HepG2 (cell line): Measurements from ENCODE around the gene TOMM7. TPM values are rescaled to one million over a fixed set of nuclear protein-coding genes. Genes with fewer than 3 reads are reported as not detected.

Experiments used
- CREM ChIP-seq, 2 experiments: sonication (generic) in 1 of 2; formaldehyde crosslinking in 1 of 2; IDR thresholded peaks; 2 replicates each; pipeline versions ENCODE4 v1.4.0 to v1.6.1; 2016 to 2020; ENCODE audit warnings: antibody characterized with exemption in 1 of 2, mild to moderate bottlenecking in 1 of 2, missing genetic modification reagents in 1 of 2
- DMAP1 ChIP-seq: IDR thresholded peaks from 2 replicates; pipeline ENCODE4 v1.6.1; 2016
- EEA1 ChIP-seq: sonication (generic); formaldehyde crosslinking; IDR thresholded peaks from 2 replicates; pipeline ENCODE4 v1.5.1; 2020; ENCODE audit warnings: mild to moderate bottlenecking, missing genetic modification reagents, borderline replicate concordance
- HDAC6 ChIP-seq: fragments of 200-600 bp; sonication (generic); IDR thresholded peaks from 2 replicates; pipeline ENCODE4 v1.7.0; 2017; ENCODE audit warnings: mild to moderate bottlenecking, antibody characterized with exemption, low read length, low read depth
- JUN ChIP-seq: sonication (generic); formaldehyde crosslinking; IDR thresholded peaks from 2 replicates; pipeline ENCODE4 v1.4.0; 2020; ENCODE audit warnings: mild to moderate bottlenecking, missing genetic modification reagents
- JUNB ChIP-seq: sonication (generic); formaldehyde crosslinking; IDR thresholded peaks from 2 replicates; pipeline ENCODE4 v1.8.0; 2022; ENCODE audit warnings: missing genetic modification reagents, mild to moderate bottlenecking, borderline replicate concordance
- KLF15 ChIP-seq: sonication (generic); formaldehyde crosslinking; IDR thresholded peaks from 2 replicates; pipeline ENCODE4 v1.8.1; 2023; ENCODE audit warnings: borderline replicate concordance, mild to moderate bottlenecking, inconsistent platforms, missing genetic modification reagents, mixed read lengths
- MEIS1 ChIP-seq: sonication (generic); formaldehyde crosslinking; IDR thresholded peaks from 2 replicates; pipeline ENCODE4 v1.9.0; 2021; ENCODE audit warnings: mild to moderate bottlenecking, missing genetic modification reagents, moderate library complexity, borderline replicate concordance
- MYNN ChIP-seq: sonication (generic); formaldehyde crosslinking; IDR thresholded peaks from 2 replicates; pipeline ENCODE4 v1.4.0; 2020; ENCODE audit warnings: mild to moderate bottlenecking, low read depth, missing genetic modification reagents
- NCOA1 ChIP-seq: sonication (generic); formaldehyde crosslinking; IDR thresholded peaks from 2 replicates; pipeline ENCODE4 v1.9.0; 2021; ENCODE audit warnings: missing genetic modification reagents
- RFXANK ChIP-seq: IDR thresholded peaks from 2 replicates; pipeline ENCODE4 v1.6.1; 2016
- SNAPC2 ChIP-seq: sonication (generic); formaldehyde crosslinking; IDR thresholded peaks from 2 replicates; pipeline ENCODE4 v1.8.1; 2022; ENCODE audit warnings: mild to moderate bottlenecking, missing genetic modification reagents
- SRSF9 ChIP-seq: fragments of 200-400 bp; formaldehyde crosslinking; IDR thresholded peaks from 2 replicates; pipeline ENCODE4 v1.6.1; 2018; ENCODE audit warnings: borderline replicate concordance, mild to moderate bottlenecking, low read depth, low read length; ENCODE audit not compliant: insufficient read depth, poor library complexity, severe bottlenecking
- TBX2 ChIP-seq: sonication (generic); formaldehyde crosslinking; IDR thresholded peaks from 2 replicates; pipeline ENCODE4 v1.5.0; 2020; ENCODE audit warnings: missing genetic modification reagents, mild to moderate bottlenecking, borderline replicate concordance
- ZNF207 ChIP-seq: fragments of 450-650 bp; IDR thresholded peaks from 2 replicates; pipeline ENCODE4 v1.6.1; 2016; ENCODE audit warnings: antibody characterized with exemption, borderline replicate concordance
- ZNF263 ChIP-seq: sonication (generic); formaldehyde crosslinking; IDR thresholded peaks from 2 replicates; pipeline ENCODE4 v1.4.0; 2020; ENCODE audit warnings: missing genetic modification reagents
- ZNF3 ChIP-seq: IDR thresholded peaks from 2 replicates; pipeline ENCODE4 v1.7.0; 2017; ENCODE audit warnings: inconsistent platforms
- ZNF34 ChIP-seq: sonication (generic); formaldehyde crosslinking; IDR thresholded peaks from 2 replicates; pipeline ENCODE4 v1.4.0; 2020; ENCODE audit warnings: mild to moderate bottlenecking, missing genetic modification reagents, borderline replicate concordance
- ZSCAN20 ChIP-seq: sonication (generic); formaldehyde crosslinking; IDR thresholded peaks from 2 replicates; pipeline ENCODE4 v1.4.0; 2020; ENCODE audit warnings: missing genetic modification reagents, mild to moderate bottlenecking, borderline replicate concordance
- polyA plus RNA-seq, 8 experiments: library from polyadenylated mRNA; depleted of rRNA in 3 of 8; stranded (reverse) in 7 of 8; unstranded in 1 of 8; fragments of >200 nt; fragmentation: Illumina TruSeq in 4 of 8; extraction: Trizol in 4 of 8; gene quantifications; 2 replicates each; pipeline versions ENCODE4 v1.2.1 to v1.2.3, GENCODE V29; 2011 to 2016; ENCODE audit warnings: low read depth in 4 of 8, missing spikeins in 1 of 8, mixed read lengths in 1 of 8; ENCODE audit not compliant: insufficient read depth in 1 of 8
- total RNA-seq, 5 experiments: library from RNA; depleted of rRNA; stranded (reverse); fragments of >200 nt; fragmentation: Illumina TruSeq; extraction: Trizol; gene quantifications; 2 replicates each; pipeline ENCODE4 v1.2.3, GENCODE V29; 2016; ENCODE audit warnings: low read depth in 1 of 5
- TF ChIP-seq, protein P1 (sequence below): sonication (generic); formaldehyde crosslinking; IDR thresholded peaks from 2 replicates; pipeline ENCODE4 v1.5.1; 2020; ENCODE audit warnings: missing genetic modification reagents, mild to moderate bottlenecking, borderline replicate concordance
- TF ChIP-seq, protein P2 (sequence below): sonication (generic); formaldehyde crosslinking; IDR thresholded peaks from 2 replicates; pipeline ENCODE4 v1.4.0; 2020; ENCODE audit warnings: missing genetic modification reagents
- TF ChIP-seq, protein P3 (sequence below): IDR thresholded peaks from 2 replicates; pipeline ENCODE4 v1.6.1; 2012; ENCODE audit warnings: low read depth, low read length, improper control_type of control experiment
- TF ChIP-seq, protein P4 (sequence below): sonication (generic); IDR thresholded peaks from 2 replicates; pipeline ENCODE4 v1.6.1; 2016; ENCODE audit warnings: low read depth, borderline replicate concordance

Gene TOMM7
- total and polyA plus RNA-seq, 2 of the 13 experiments (the other 11 are each of a cell fraction or from before 2014, with no cell fraction given): 251 to 369 TPM

DNA sequence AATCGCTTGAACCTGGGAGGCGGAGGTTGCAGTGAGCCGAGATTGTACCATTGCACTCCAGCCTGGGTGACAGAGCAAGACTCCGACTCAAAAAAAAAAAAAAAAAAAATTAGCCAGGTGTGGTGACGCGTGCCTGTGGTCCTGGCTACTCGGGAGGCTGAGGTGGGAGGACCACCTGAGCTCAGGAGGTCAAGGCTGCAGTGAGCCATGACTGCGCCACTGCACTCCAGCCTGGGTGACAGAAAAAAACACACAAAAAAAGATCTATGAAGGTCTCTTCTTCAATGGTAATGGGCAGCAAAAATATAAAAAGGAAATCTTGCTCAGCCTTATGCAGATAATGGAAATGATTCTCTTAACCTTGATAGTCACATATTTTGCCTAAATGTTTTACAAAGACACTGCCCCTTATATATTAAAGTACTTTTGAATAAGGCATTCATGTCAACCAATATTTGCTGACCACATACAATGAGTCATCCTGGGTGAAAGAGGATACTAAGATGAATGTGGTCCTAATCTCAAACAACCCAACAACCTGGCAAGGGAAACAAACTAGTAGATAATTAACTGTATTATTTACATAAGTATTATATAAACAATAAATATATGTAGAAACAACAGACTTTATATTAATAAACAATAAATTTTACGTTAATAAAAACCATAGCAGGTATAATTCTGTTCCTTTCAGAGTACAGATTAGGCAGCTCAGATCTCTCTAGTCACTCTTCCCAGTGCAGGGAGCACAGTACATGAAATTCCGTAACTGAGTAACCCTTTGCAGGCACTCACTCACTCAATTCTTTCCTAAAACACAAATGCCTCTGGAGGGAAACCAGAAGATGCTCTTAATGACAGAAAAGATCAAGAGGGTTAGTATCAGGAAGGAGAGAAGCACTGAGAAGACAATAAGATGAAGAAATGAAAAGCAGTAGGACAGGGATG lies 8.1 kb downstream of the TOMM7 start (continued):
- TF ChIP-seq TBX2 (CRISPR knock-in tag): no peak
- TF ChIP-seq DMAP1 (CRISPR knock-in tag): no peak
- no peak for TF ChIP-seq NCOA1 (CRISPR knock-in tag)
- TF ChIP-seq ZNF34: no peak
- TF ChIP-seq, protein P1, sequence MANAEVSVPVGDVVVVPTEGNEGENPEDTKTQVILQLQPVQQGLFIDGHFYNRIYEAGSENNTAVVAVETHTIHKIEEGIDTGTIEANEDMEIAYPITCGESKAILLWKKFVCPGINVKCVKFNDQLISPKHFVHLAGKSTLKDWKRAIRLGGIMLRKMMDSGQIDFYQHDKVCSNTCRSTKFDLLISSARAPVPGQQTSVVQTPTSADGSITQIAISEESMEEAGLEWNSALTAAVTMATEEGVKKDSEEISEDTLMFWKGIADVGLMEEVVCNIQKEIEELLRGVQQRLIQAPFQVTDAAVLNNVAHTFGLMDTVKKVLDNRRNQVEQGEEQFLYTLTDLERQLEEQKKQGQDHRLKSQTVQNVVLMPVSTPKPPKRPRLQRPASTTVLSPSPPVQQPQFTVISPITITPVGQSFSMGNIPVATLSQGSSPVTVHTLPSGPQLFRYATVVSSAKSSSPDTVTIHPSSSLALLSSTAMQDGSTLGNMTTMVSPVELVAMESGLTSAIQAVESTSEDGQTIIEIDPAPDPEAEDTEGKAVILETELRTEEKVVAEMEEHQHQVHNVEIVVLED (CRISPR knock-in tag): no peak
- TF ChIP-seq, protein P2, sequence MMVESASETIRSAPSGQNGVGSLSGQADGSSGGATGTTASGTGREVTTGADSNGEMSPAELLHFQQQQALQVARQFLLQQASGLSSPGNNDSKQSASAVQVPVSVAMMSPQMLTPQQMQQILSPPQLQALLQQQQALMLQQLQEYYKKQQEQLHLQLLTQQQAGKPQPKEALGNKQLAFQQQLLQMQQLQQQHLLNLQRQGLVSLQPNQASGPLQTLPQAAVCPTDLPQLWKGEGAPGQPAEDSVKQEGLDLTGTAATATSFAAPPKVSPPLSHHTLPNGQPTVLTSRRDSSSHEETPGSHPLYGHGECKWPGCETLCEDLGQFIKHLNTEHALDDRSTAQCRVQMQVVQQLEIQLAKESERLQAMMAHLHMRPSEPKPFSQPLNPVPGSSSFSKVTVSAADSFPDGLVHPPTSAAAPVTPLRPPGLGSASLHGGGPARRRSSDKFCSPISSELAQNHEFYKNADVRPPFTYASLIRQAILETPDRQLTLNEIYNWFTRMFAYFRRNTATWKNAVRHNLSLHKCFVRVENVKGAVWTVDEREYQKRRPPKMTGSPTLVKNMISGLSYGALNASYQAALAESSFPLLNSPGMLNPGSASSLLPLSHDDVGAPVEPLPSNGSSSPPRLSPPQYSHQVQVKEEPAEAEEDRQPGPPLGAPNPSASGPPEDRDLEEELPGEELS: peak; percentile 81
- no peak for TF ChIP-seq EEA1 (CRISPR knock-in tag)
- TF ChIP-seq ZNF3 (CRISPR knock-in tag): no peak
- no peak for TF ChIP-seq HDAC6
- no peak for TF ChIP-seq MEIS1 (CRISPR knock-in tag)
- no peak for TF ChIP-seq SRSF9
- peak; percentile 57; the same call in 1 of the 2 replicates for TF ChIP-seq JUNB (CRISPR knock-in tag)
- TF ChIP-seq, protein P3, sequence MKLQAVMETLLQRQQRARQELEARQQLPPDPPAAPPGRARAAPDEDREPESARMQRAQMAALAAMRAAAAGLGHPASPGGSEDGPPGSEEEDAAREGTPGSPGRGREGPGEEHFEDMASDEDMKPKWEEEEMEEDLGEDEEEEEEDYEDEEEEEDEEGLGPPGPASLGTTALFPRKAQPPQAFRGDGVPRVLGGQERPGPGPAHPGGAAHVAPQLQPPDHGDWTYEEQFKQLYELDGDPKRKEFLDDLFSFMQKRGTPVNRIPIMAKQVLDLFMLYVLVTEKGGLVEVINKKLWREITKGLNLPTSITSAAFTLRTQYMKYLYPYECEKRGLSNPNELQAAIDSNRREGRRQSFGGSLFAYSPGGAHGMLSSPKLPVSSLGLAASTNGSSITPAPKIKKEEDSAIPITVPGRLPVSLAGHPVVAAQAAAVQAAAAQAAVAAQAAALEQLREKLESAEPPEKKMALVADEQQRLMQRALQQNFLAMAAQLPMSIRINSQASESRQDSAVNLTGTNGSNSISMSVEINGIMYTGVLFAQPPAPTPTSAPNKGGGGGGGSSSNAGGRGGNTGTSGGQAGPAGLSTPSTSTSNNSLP: peak; percentile 83
- TF ChIP-seq MYNN (CRISPR knock-in tag): no peak
- no peak for TF ChIP-seq JUN (CRISPR knock-in tag)
- TF ChIP-seq ZNF207: no peak
- TF ChIP-seq, protein P4, sequence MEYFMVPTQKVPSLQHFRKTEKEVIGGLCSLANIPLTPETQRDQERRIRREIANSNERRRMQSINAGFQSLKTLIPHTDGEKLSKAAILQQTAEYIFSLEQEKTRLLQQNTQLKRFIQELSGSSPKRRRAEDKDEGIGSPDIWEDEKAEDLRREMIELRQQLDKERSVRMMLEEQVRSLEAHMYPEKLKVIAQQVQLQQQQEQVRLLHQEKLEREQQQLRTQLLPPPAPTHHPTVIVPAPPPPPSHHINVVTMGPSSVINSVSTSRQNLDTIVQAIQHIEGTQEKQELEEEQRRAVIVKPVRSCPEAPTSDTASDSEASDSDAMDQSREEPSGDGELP: no peak
- peak; percentile 19; the same call in 1 of the 2 replicates for TF ChIP-seq CREM (IDR thresholded peaks at IDR 0.05)
- no peak for TF ChIP-seq CREM (CRISPR knock-in tag; IDR thresholded peaks at IDR 0.05)
- TF ChIP-seq SNAPC2 (CRISPR knock-in tag): no peak
- no peak for TF ChIP-seq RFXANK
- TF ChIP-seq ZNF263 (CRISPR knock-in tag): peak; percentile 83
- no peak for TF ChIP-seq ZSCAN20 (CRISPR knock-in tag)
- TF ChIP-seq KLF15 (CRISPR knock-in tag): no peak
